Smooth muscle cell (in vitro differentiated cells): ENCODE results near the gene KRTCAP3. TPM values are rescaled to one million over a fixed set of nuclear protein-coding genes. Genes with fewer than 3 reads are reported as not detected.

ENCODE experiments used
- DNase-seq: peaks from one replicate; lab custom pipeline; 2025; ENCODE audit not compliant: unreplicated experiment; lab: John Stamatoyannopoulos, UW
- H2AFZ ChIP-seq: fragments of 200-600 bp; sonication (generic); 2 replicates; pipeline ENCODE4 v1.6.0; 2016; ENCODE audit warnings: antibody characterized with exemption, low read depth, mild to moderate bottlenecking
- H3F3A ChIP-seq: fragments of 200-600 bp; sonication (generic); 2 replicates; pipeline ENCODE4 v1.6.0; 2017; ENCODE audit warnings: antibody characterized with exemption, low read depth
- H3K27ac ChIP-seq: fragments of 200-600 bp; sonication (generic); 2 replicates; pipeline ENCODE4 v1.5.1; 2016; ENCODE audit warnings: low read depth, mild to moderate bottlenecking
- H3K27me3 ChIP-seq: fragments of 200-600 bp; sonication (generic); 2 replicates; pipeline ENCODE4 v1.6.1; 2016; ENCODE audit warnings: low read depth, mild to moderate bottlenecking
- H3K36me3 ChIP-seq: fragments of 200-600 bp; sonication (generic); 2 replicates; pipeline ENCODE4 v1.5.1; 2016; ENCODE audit warnings: low read depth
- H3K4me1 ChIP-seq: fragments of 200-600 bp; sonication (generic); 2 replicates; pipeline ENCODE4 v1.5.1; 2016; ENCODE audit warnings: low read depth
- H3K4me2 ChIP-seq: fragments of 200-600 bp; sonication (generic); 2 replicates; pipeline ENCODE4 v1.6.0; 2016; ENCODE audit warnings: mild to moderate bottlenecking
- H3K4me3 ChIP-seq: fragments of 200-600 bp; sonication (generic); 2 replicates; pipeline ENCODE4 v1.5.1; 2016; ENCODE audit warnings: mild to moderate bottlenecking
- H3K79me2 ChIP-seq: fragments of 200-600 bp; sonication (generic); 2 replicates; pipeline ENCODE4 v1.6.0; 2016; ENCODE audit warnings: low read depth, mild to moderate bottlenecking
- H3K9ac ChIP-seq: fragments of 200-600 bp; sonication (generic); 2 replicates; pipeline ENCODE4 v1.6.0; 2016; ENCODE audit warnings: low read depth
- H3K9me3 ChIP-seq: fragments of 200-600 bp; sonication (generic); replicated peaks from 2 replicates; pipeline ENCODE4 v1.5.1; 2016; ENCODE audit warnings: low read depth
- H4K20me1 ChIP-seq: fragments of 200-600 bp; sonication (generic); 2 replicates; pipeline ENCODE4 v1.6.0; 2016; ENCODE audit warnings: low read depth
- WGBS: methylation state at CpG from one replicate; pipeline ENCODE4 v1.1.7; 2016; ENCODE audit warnings: low lambda C conversion rate; 5-methylcytosine and 5-hydroxymethylcytosine counted together
- polyA plus RNA-seq: library from polyadenylated mRNA; unstranded; fragments of >200 nt; fragmentation: Nextera tagmentation; extraction: Ambion mirVana; gene quantifications from 2 replicates; pipeline ENCODE4 v1.2.1, GENCODE V29; 2016
- total RNA-seq: library from RNA; depleted of rRNA; stranded (reverse); fragments of >200 nt; gene quantifications from 2 replicates; pipeline ENCODE4 v1.2.3, GENCODE V29; 2014
- TF ChIP-seq, protein P1 (sequence below): fragments of 200-600 bp; sonication (generic); IDR thresholded peaks from 2 replicates; pipeline ENCODE4 v1.5.1; 2017; ENCODE audit warnings: borderline replicate concordance, mild to moderate bottlenecking, antibody characterized with exemption; ENCODE audit not compliant: insufficient read depth, poor library complexity, severe bottlenecking

Gene KRTCAP3
- total and polyA plus RNA-seq, 2 experiments from 2014 or later = 2.9 to 3.2 TPM

DNA sequence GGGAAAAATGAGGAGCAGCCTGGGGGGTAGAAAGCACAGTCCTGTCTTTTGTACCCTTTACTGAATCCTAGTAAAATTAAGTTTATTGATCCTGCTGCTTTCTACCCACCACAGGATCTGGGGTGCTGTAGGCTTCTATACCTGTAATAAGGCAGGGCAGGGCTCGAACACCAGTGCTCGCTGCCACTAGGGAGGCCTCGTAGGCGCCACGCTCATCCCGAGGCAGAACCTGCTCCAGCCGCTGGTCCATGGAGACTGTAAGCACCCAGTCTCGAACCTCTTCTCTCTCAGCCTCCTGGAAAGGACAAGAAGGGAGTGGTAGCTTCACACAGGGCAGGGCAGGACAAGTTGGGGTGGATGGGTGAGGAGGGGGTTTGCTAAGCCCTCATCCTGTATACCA lies 3.0 kb downstream of the KRTCAP3 start:
- H3K27ac ChIP-seq = no peak overlapping the region
- H3K36me3 ChIP-seq = peaks cover 4% of the 10 kb centered on the region
- H3K9ac ChIP-seq = no peak overlapping the region
- no peaks in the 10 kb centered on the region for H3K27me3 ChIP-seq
- H3K9me3 ChIP-seq = no peaks in the 10 kb centered on the region
- TF ChIP-seq, protein P1, sequence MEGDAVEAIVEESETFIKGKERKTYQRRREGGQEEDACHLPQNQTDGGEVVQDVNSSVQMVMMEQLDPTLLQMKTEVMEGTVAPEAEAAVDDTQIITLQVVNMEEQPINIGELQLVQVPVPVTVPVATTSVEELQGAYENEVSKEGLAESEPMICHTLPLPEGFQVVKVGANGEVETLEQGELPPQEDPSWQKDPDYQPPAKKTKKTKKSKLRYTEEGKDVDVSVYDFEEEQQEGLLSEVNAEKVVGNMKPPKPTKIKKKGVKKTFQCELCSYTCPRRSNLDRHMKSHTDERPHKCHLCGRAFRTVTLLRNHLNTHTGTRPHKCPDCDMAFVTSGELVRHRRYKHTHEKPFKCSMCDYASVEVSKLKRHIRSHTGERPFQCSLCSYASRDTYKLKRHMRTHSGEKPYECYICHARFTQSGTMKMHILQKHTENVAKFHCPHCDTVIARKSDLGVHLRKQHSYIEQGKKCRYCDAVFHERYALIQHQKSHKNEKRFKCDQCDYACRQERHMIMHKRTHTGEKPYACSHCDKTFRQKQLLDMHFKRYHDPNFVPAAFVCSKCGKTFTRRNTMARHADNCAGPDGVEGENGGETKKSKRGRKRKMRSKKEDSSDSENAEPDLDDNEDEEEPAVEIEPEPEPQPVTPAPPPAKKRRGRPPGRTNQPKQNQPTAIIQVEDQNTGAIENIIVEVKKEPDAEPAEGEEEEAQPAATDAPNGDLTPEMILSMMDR = no peak
- no peak overlapping the region for H3K4me2 ChIP-seq
- peaks cover 13% of the 10 kb centered on the region for H3F3A ChIP-seq
- no peak overlapping the region for H2AFZ ChIP-seq
- no peak overlapping the region for H3K4me3 ChIP-seq
- no peak for DNase-seq
- H4K20me1 ChIP-seq = peaks cover 28% of the 10 kb centered on the region
- WGBS = 96% methylated on average over 8 of the region's 8 CpGs
- no peaks in the 10 kb centered on the region for H3K79me2 ChIP-seq
- peaks cover 4% of the 10 kb centered on the region for H3K4me1 ChIP-seq

DNA sequence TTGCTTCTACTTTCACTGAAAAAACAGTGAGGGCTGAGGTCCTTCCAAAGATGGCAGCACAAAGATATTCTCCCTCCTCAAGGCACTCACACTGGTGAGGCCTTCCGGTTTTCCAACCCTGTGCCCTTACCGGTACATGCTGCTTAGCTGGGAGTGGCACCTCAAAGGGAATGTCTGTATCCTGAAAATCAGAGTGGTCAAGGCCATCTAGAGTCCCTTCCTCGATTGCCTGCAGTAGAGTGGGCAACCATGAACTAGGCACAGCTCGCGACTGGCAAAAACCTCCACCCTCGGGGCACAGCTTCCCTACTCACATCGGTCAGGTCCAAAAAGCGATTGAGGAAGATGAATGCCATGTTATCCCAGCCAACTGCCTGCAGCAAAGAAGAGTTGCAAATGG lies 3.4 kb downstream of the KRTCAP3 start:
- H3K27ac ChIP-seq = no peak overlapping the region
- WGBS = over 99% methylated on average over 8 of the region's 8 CpGs

DNA sequence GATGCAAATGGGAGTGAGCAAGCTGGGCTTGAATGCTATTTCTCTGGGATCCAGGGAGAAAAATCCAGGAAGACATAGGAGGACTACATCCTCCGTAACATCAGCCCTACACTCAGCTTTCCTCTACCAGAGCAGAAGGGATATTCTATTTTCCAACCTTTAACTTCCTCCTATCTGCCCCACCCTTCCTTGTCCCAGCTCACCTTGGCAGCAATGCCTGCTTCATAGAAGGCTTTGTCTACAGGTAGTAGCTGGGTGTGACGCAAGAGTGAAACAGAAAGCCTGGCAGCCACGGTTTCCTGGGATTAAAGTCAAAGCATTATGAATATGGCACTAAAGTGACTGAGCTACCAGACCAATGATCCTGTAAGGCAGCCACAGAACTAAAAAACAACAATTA lies 3.9 kb downstream of the KRTCAP3 start:
- 99% methylated on average over 3 of the region's 3 CpGs for WGBS
- DNase-seq = no peak
- no peaks in the 10 kb centered on the region for H3K36me3 ChIP-seq
- no peaks in the 10 kb centered on the region for H3K9me3 ChIP-seq
- peaks cover 4% of the 10 kb centered on the region for H3K4me1 ChIP-seq
- TF ChIP-seq, protein P1 = no peak
- peaks cover 4% of the 10 kb centered on the region for H3F3A ChIP-seq
- no peak overlapping the region for H2AFZ ChIP-seq
- no peak overlapping the region for H3K9ac ChIP-seq
- H3K4me2 ChIP-seq = no peak overlapping the region
- no peaks in the 10 kb centered on the region for H3K79me2 ChIP-seq
- peaks cover 19% of the 10 kb centered on the region for H4K20me1 ChIP-seq
- H3K27ac ChIP-seq = no peak overlapping the region
- H3K27me3 ChIP-seq = no peaks in the 10 kb centered on the region
- no peak overlapping the region for H3K4me3 ChIP-seq

More for the DNA sequence above, 3.4 kb downstream of the KRTCAP3 start:
- DNase-seq = no peak
- Histone ChIP-seq H3K9ac (no peak overlapping the region), H3K4me2 (no peak overlapping the region), H3K4me3 (no peak overlapping the region), H3K79me2 (no peaks in the 10 kb centered on the region), H3K27me3 (no peaks in the 10 kb centered on the region), H3K9me3 (no peaks in the 10 kb centered on the region), H2AFZ (no peak overlapping the region), H3F3A (peaks cover 8% of the 10 kb centered on the region), H3K36me3 (no peaks in the 10 kb centered on the region), H3K4me1 (peaks cover 4% of the 10 kb centered on the region), H4K20me1 (peaks cover 24% of the 10 kb centered on the region)
- TF ChIP-seq, protein P1 = no peak

DNA sequence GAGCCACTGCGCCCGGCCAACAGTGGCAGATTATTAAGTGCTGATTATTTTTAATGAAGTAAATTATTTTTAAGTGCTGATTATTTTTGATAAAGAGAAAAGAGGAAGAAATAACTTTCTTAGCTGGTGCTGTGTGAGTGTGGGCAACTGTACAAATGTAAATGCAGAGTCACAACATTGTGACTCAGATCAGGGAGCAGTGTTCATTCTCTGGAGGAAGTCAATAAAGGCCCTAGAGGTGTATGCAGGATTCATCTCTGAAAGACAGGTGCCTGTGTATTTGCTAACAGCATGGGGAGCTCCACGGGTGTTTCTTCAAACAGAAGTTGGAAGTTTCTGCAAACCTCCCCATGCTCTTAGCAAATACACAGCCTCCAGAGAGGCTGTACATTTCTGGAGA lies 6.2 kb downstream of the KRTCAP3 start:
- H3K9me3 ChIP-seq = no peaks in the 10 kb centered on the region
- H3K79me2 ChIP-seq = no peaks in the 10 kb centered on the region
- WGBS = 93% methylated on average over 3 of the region's 3 CpGs
- H3K4me2 ChIP-seq = no peak overlapping the region
- TF ChIP-seq, protein P1 = no peak
- no peaks in the 10 kb centered on the region for H3K27me3 ChIP-seq
- no peaks in the 10 kb centered on the region for H3K4me1 ChIP-seq
- no peak overlapping the region for H3K4me3 ChIP-seq
- no peak overlapping the region for H2AFZ ChIP-seq
- no peak for DNase-seq
- H3K36me3 ChIP-seq = no peaks in the 10 kb centered on the region
- no peak overlapping the region for H3K27ac ChIP-seq
- H4K20me1 ChIP-seq = no peaks in the 10 kb centered on the region
- H3K9ac ChIP-seq = no peak overlapping the region
- no peaks in the 10 kb centered on the region for H3F3A ChIP-seq
